Sigmoid colon (tissue), 7 donors: ENCODE results near the gene SF3A1. TPM values are rescaled to one million over a fixed set of nuclear protein-coding genes. Genes with fewer than 3 reads are reported as not detected.
A peak's percentile ranks its signal among the peaks of the same experiment; 100 is the strongest.

ENCODE experiments used
- DNase-seq: peaks from one replicate; pipeline ENCODE4 v3.0.0-alpha.2; 2019
- H3K27ac ChIP-seq, 4 donors: fragments of 200-600 bp; sonication (generic); one replicate each; pipeline ENCODE4 v1.5.1; 2016 to 2019; ENCODE audit warnings: mild to moderate bottlenecking in 1 of 4
- H3K27me3 ChIP-seq, 3 donors: fragments of 200-600 bp; sonication (generic); one replicate each; pipeline ENCODE4 v1.5.1; 2019; ENCODE audit warnings: mild to moderate bottlenecking in 1 of 3
- H3K36me3 ChIP-seq, 4 donors: fragments of 200-600 bp; sonication (generic); one replicate each; pipeline ENCODE4 v1.5.1; 2016 to 2019
- H3K4me1 ChIP-seq, 4 donors: fragments of 200-600 bp; sonication (generic); one replicate each; pipeline ENCODE4 v1.5.1; 2017 to 2019
- H3K4me3 ChIP-seq, 4 donors: fragments of 200-600 bp; sonication (generic); one replicate each; pipeline ENCODE4 v1.5.1; 2017 to 2019; ENCODE audit warnings: mild to moderate bottlenecking in 2 of 4, moderate library complexity in 1 of 4
- H3K9me3 ChIP-seq, 4 donors: fragments of 200-600 bp in 3 of 4; sonication (generic) in 3 of 4; one replicate each; pipeline versions ENCODE4 v1.5.1 to v1.6.1; 2013 to 2019
- EP300 ChIP-seq, 4 donors: sonication (generic); formaldehyde crosslinking; IDR thresholded peaks; one replicate each; pipeline ENCODE4 v1.6.1; 2017; ENCODE audit warnings: antibody characterized with exemption in 4 of 4
- POLR2A ChIP-seq, 2 donors: fragments of 450-650 bp; IDR thresholded peaks; one replicate each; pipeline ENCODE4 v1.6.1; 2016; ENCODE audit warnings: antibody characterized with exemption in 2 of 2, mild to moderate bottlenecking in 2 of 2, moderate library complexity in 2 of 2
- POLR2AphosphoS5 ChIP-seq, 4 donors: sonication (generic); formaldehyde crosslinking; IDR thresholded peaks; one replicate each; pipeline ENCODE4 v1.6.1; 2017; ENCODE audit warnings: antibody characterized with exemption in 4 of 4
- WGBS, 2 donors: extraction: QIAGEN DNeasy Blood & Tissue Kit; methylation state at CpG; one replicate each; pipeline ENCODE4 v1.1.7; 2013; 5-methylcytosine and 5-hydroxymethylcytosine counted together
- intact Hi-C: fragments of 100-400 bp; cut with DNase I; formaldehyde crosslinking; loops from one replicate; pipeline ENCODE4 v1.15.1; 2023
- polyA plus RNA-seq, 3 donors: library from polyadenylated mRNA; stranded (reverse); fragments of 200-250 nt; gene quantifications; one replicate each; pipeline ENCODE4 v1.2.3, GENCODE V29; 2013
- total RNA-seq, 4 donors: library from RNA; depleted of rRNA; stranded (reverse); fragments of >200 nt; gene quantifications; one replicate each; pipeline ENCODE4 v1.1.0, GENCODE V29; 2016
- TF ChIP-seq, protein P1 (sequence below), 4 experiments: fragments of 450-650 bp in 3 of 4; fragments of 200-600 bp in 1 of 4; IDR thresholded peaks; one replicate each; pipeline ENCODE4 v1.5.1; 2016 to 2019; ENCODE audit warnings: antibody characterized with exemption in 4 of 4, mild to moderate bottlenecking in 3 of 4, moderate library complexity in 2 of 4
- donor health status: healthy with polysubstance abuse.
- donor health status: Bipolar disorder and iron deficiency.
- donor health status: healthy.

The SF3A1 gene
- total and polyA plus RNA-seq, 7 donors: 17.4 to 61.5 (median 25.7) TPM

DNA sequence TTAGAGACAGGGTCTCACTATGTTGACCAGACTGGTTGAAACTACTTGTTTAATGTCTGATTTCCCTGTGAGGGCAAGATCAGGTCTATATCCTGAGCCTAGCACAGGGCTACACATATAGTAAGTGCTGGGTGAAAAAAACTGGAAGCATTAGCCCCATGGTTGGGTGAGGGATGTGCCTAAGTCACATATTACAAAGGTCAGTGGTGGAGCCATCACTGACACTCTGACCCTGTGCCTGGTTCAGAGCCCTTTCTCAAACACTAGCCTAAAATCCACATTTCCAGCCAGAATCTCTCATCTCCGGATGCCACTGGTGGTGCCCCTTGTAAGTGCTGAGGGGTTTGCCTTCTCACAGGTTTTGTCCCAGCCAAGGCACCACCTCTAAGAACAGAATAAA, 38.9 kb downstream of the SF3A1 start:
- Histone ChIP-seq H3K4me3 (no peak overlapping the region), H3K9me3 (no peaks in the 10 kb centered on the region), H3K4me1 (peaks cover 0 to 88% (median 77%) of the 10 kb centered on the region in 4 donors), H3K27ac (no peak overlapping the region), H3K27me3 (no peaks in the 10 kb centered on the region), H3K36me3 (peaks cover 0 to 12% (median 2%) of the 10 kb centered on the region in 4 donors)
- TF ChIP-seq POLR2A (IDR thresholded peaks at IDR 0.05) (no peak), EP300 (IDR thresholded peaks at IDR 0.05) (no peak)
- TF ChIP-seq, protein P1, sequence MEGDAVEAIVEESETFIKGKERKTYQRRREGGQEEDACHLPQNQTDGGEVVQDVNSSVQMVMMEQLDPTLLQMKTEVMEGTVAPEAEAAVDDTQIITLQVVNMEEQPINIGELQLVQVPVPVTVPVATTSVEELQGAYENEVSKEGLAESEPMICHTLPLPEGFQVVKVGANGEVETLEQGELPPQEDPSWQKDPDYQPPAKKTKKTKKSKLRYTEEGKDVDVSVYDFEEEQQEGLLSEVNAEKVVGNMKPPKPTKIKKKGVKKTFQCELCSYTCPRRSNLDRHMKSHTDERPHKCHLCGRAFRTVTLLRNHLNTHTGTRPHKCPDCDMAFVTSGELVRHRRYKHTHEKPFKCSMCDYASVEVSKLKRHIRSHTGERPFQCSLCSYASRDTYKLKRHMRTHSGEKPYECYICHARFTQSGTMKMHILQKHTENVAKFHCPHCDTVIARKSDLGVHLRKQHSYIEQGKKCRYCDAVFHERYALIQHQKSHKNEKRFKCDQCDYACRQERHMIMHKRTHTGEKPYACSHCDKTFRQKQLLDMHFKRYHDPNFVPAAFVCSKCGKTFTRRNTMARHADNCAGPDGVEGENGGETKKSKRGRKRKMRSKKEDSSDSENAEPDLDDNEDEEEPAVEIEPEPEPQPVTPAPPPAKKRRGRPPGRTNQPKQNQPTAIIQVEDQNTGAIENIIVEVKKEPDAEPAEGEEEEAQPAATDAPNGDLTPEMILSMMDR (IDR thresholded peaks at IDR 0.05): no peak
- 98 to 100% methylated on average over 1 of the region's 1 CpG for WGBS, 2 donors
- DNase-seq: no peak
- intact Hi-C loops: no loop called here

DNA sequence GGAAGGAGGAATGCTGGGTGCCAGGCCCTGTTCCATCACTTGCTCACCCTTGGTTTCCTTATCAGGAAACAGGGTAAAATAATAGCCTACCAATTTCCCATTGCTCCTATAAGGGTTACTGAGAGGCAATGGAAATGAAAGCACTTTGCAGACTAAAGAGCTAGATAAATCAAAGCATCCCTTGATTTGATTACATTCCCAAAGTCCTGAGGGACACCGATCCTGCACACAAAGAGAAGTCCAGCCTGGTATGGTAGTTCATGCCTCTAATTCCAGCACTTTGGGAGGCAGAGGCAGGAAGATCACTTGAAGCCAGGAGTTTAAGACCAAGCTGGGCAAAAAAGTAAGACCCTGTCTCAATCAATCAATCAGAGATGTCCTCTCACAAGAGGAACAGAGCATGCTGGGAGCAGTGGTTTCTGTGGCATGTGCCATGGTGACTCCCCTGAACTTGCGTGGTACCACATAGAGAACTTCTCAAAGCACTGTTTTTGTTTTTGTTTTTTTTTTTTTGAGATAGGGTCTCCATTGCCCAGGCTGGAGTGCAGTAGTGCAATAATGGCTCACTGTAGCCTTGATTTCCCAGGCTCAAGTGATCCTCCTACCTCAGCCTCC, 40.6 kb downstream of the SF3A1 start:
- no peak overlapping the region for H3K4me3 ChIP-seq
- no peak for DNase-seq
- peaks cover 0 to 89% (median 80%) of the 10 kb centered on the region in 4 donors for H3K4me1 ChIP-seq
- peak overlapping the region; percentile 12 to 40 (median 30) for H3K27ac ChIP-seq
- no peaks in the 10 kb centered on the region for H3K9me3 ChIP-seq
- TF ChIP-seq, protein P1 (IDR thresholded peaks at IDR 0.05): no peak
- TF ChIP-seq POLR2A (IDR thresholded peaks at IDR 0.05): no peak
- no peak for TF ChIP-seq EP300 (IDR thresholded peaks at IDR 0.05)
- TF ChIP-seq POLR2AphosphoS5 (IDR thresholded peaks at IDR 0.05): no peak
- no peaks in the 10 kb centered on the region for H3K27me3 ChIP-seq
- H3K36me3 ChIP-seq: peaks cover 0 to 12% (median 2%) of the 10 kb centered on the region in 4 donors
- WGBS, 2 donors: 74 to 91% methylated on average over 2 of the region's 2 CpGs
- intact Hi-C loops: no loop called here

DNA sequence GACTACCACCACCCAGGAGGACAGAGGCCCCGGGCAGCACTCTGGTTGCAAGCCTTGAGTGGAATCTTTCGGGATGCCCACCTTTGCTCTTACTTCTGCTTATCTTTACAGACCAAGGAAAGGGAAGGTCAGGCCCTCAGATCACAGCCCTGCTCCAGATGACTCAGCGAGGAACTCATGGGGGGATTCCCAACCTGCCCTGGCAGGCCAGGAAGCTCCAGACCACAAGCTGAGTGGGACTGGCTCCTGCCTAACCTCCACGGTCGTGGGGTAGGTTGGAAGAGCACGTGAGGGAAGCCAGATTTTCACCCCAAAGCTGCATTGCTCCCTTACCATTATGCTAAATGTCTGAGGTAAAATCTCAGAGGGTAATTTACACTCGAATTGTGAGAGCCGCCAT, 41.8 kb downstream of the SF3A1 start:
- H3K27ac ChIP-seq: peak overlapping the region; percentile 1 to 51 (median 34)
- intact Hi-C loops: no loop called here
- H3K9me3 ChIP-seq: no peaks in the 10 kb centered on the region
- 63 to 88% methylated on average over 8 of the region's 8 CpGs for WGBS, 2 donors
- DNase-seq: no peak
- no peak overlapping the region for H3K4me3 ChIP-seq
- TF ChIP-seq POLR2AphosphoS5 (IDR thresholded peaks at IDR 0.05) (no peak), EP300 (IDR thresholded peaks at IDR 0.05) (no peak), POLR2A (IDR thresholded peaks at IDR 0.05) (no peak)
- TF ChIP-seq, protein P1 (IDR thresholded peaks at IDR 0.05): no peak
- no peaks in the 10 kb centered on the region for H3K27me3 ChIP-seq
- H3K36me3 ChIP-seq: peaks cover 0 to 4% (median under 1%) of the 10 kb centered on the region in 4 donors
- peaks cover 0 to 90% (median 82%) of the 10 kb centered on the region in 4 donors for H3K4me1 ChIP-seq

DNA sequence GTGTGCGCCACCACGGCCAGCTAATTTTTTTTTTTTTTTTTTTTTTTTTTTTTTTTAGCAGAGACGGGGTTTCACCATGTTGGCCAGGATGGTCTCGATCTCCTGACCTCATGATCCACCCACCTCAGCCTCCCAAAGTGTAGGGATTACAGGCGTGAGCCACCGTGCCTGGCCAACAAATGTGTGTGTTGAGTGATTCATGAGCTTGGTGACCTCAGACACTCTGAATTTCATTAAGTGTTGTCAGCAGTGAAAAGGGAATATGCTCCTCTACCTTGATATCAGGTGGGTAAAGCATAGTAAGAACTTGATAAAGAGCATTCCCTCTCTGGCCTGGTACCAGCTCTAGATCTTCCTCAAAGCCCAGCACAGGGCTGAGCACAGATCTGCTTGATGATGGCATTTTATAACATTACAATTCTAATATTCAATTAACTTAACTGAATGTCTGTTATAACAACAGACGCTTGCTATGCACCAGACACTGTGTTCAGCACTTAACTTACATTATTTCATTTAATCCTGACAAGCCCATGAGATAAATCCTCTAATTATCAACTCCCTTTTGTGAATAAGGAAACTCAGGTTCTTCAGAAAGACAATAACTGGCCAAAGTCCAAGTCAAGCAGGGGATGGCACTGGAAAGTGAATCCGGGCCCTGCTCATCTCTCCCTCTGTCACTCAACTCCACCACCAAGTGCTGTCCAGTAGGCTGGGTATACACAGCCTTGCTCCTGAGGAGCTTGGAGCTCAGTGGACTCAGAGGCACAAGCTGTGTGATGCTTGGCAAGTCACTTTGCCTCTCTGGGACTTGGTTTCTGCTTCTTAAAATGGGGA, 42.9 kb downstream of the SF3A1 start:
- WGBS, 2 donors: 75 to 85% methylated on average over 7 to 8 of the region's 8 CpGs
- peaks cover 0 to 4% (median 0%) of the 10 kb centered on the region in 4 donors for H3K36me3 ChIP-seq
- H3K27ac ChIP-seq: peak overlapping the region; percentile 19 to 51 (median 34)
- H3K4me1 ChIP-seq: peaks cover 0 to 94% (median 86%) of the 10 kb centered on the region in 4 donors
- no peak overlapping the region for H3K4me3 ChIP-seq
- intact Hi-C loops: no loop called here
- H3K27me3 ChIP-seq: no peaks in the 10 kb centered on the region
- no peaks in the 10 kb centered on the region for H3K9me3 ChIP-seq
- no peak for DNase-seq
- TF ChIP-seq POLR2AphosphoS5 (IDR thresholded peaks at IDR 0.05) (no peak), POLR2A (IDR thresholded peaks at IDR 0.05) (no peak), EP300 (IDR thresholded peaks at IDR 0.05) (no peak)
- TF ChIP-seq, protein P1 (IDR thresholded peaks at IDR 0.05): no peak
